H1 (cell line): ENCODE data around the gene JMJD1C. TPM values are rescaled to one million over a fixed set of nuclear protein-coding genes. Genes with fewer than 3 reads are reported as not detected.

ENCODE experiments used
- CTCF ChIA-PET: fragments of 300-600 bp; sonication (Branson Sonifier 250); formaldehyde crosslinking; loops from one replicate; lab custom pipeline; 2021; ENCODE audit not compliant: partially characterized antibody; lab: Charles Lee
- POLR2A ChIA-PET: fragments of 300-600 bp; sonication (Branson Sonifier 250); formaldehyde crosslinking; loops from one replicate; lab custom pipeline; 2021; ENCODE audit warnings: inconsistent platforms; ENCODE audit not compliant: partially characterized antibody; lab: Charles Lee
- DNase-seq, 2 experiments: peaks; one replicate each; pipeline versions ENCODE4 v3.0.0 to v3.0.0-alpha.2; 2010 to 2022; ENCODE audit warnings: low spot score in 2 of 2, low read depth in 1 of 2, mixed read lengths in 1 of 2
- FAIRE-seq: peaks from 2 replicates; lab custom pipeline; 2011; peaks lifted over from hg19 to GRCh38; lab: Jason Lieb, UNC
- H2AFZ ChIP-seq: 2 replicates; pipeline ENCODE4 v1.8.1; 2012; ENCODE audit warnings: low read length, inconsistent platforms
- H2AK5ac ChIP-seq: 2 replicates; pipeline ENCODE4 v1.6.1; 2013; ENCODE audit warnings: low read depth, low read length
- H2BK120ac ChIP-seq: replicated peaks from 2 replicates; pipeline ENCODE3; 2013; ENCODE audit warnings: low read depth, low read length, inconsistent platforms
- H2BK12ac ChIP-seq: 2 replicates; pipeline ENCODE4 v1.6.1; 2013; ENCODE audit warnings: low read depth, low read length
- H2BK15ac ChIP-seq: 2 replicates; pipeline ENCODE4 v1.6.1; 2013; ENCODE audit warnings: low read length
- H2BK20ac ChIP-seq: 2 replicates; pipeline ENCODE4 v1.6.1; 2013; ENCODE audit warnings: low read length
- H2BK5ac ChIP-seq: 2 replicates; pipeline ENCODE4 v1.6.1; 2013; ENCODE audit warnings: low read depth, low read length
- H3K14ac ChIP-seq: 2 replicates; pipeline ENCODE4 v1.6.1; 2013; ENCODE audit warnings: inconsistent platforms; ENCODE audit not compliant: insufficient read length
- H3K18ac ChIP-seq: 2 replicates; pipeline ENCODE4 v1.6.1; 2013; ENCODE audit warnings: low read length; ENCODE audit errors: extremely low read depth
- H3K23ac ChIP-seq: 2 replicates; pipeline ENCODE4 v1.6.1; 2013; ENCODE audit warnings: inconsistent platforms; ENCODE audit not compliant: insufficient read length
- H3K23me2 ChIP-seq: 2 replicates; pipeline ENCODE4 v1.6.1; 2013; ENCODE audit warnings: low read depth, low read length
- H3K27ac ChIP-seq: 2 replicates; pipeline ENCODE4 v1.6.1; 2011; ENCODE audit warnings: low read depth, low read length, inconsistent platforms
- H3K27me3 ChIP-seq, 4 experiments: replicated peaks in 1 of 4; 1 replicate in 1 of 4; 2 replicates in 3 of 4; pipeline versions ENCODE4 v1.6.1 to v1.8.1; 2011 to 2013; ENCODE audit warnings: low read length in 3 of 4, mild to moderate bottlenecking in 3 of 4, inconsistent platforms in 2 of 4, mixed read lengths in 2 of 4, moderate library complexity in 1 of 4; ENCODE audit not compliant: control insufficient read depth in 3 of 4, insufficient read depth in 3 of 4; ENCODE audit errors: extremely low read depth in 1 of 4
- H3K36me3 ChIP-seq, 4 experiments: 2 replicates each; pipeline versions ENCODE4 v1.6.1 to v1.8.1; 2011 to 2013; ENCODE audit warnings: mild to moderate bottlenecking in 4 of 4, low read length in 3 of 4, moderate library complexity in 2 of 4, control low read depth in 1 of 4, inconsistent platforms in 1 of 4; ENCODE audit not compliant: insufficient read depth in 4 of 4, control insufficient read depth in 2 of 4
- H3K4ac ChIP-seq: replicated peaks from 2 replicates; pipeline ENCODE3; 2013; ENCODE audit warnings: low read length, low read depth, mixed read lengths, inconsistent platforms; ENCODE audit not compliant: insufficient read length
- H3K4me1 ChIP-seq, 4 experiments: replicated peaks in 1 of 4; 1 replicate in 1 of 4; 2 replicates in 3 of 4; pipeline versions ENCODE4 v1.6.1 to v1.8.1; 2011 to 2013; ENCODE audit warnings: low read length in 3 of 4, inconsistent platforms in 2 of 4, mixed read lengths in 1 of 4; ENCODE audit not compliant: insufficient read depth in 4 of 4, control insufficient read depth in 3 of 4
- H3K4me2 ChIP-seq, 2 experiments: 2 replicates each; pipeline versions ENCODE4 v1.6.1 to v1.8.1; 2011 to 2013; ENCODE audit warnings: low read depth in 2 of 2, low read length in 2 of 2, control low read depth in 1 of 2, inconsistent platforms in 1 of 2, mild to moderate bottlenecking in 1 of 2; ENCODE audit not compliant: insufficient read depth in 1 of 2
- H3K4me3 ChIP-seq, 4 experiments: fragments of 200-600, 300-600 bp in 1 of 4; sonication (generic), shearing (Covaris generic), sonication (Bioruptor Twin) in 1 of 4; 2 replicates each; pipeline versions ENCODE4 v1.5.1 to v1.8.1; 2011 to 2016; ENCODE audit warnings: low read length in 4 of 4, low read depth in 3 of 4, control low read depth in 2 of 4, inconsistent platforms in 2 of 4, mild to moderate bottlenecking in 2 of 4, mixed read lengths in 1 of 4, moderate library complexity in 1 of 4; ENCODE audit not compliant: insufficient read depth in 2 of 4; ENCODE audit errors: extremely low read depth in 1 of 4
- H3K56ac ChIP-seq: replicated peaks from 2 replicates; pipeline ENCODE3; 2013; ENCODE audit warnings: low read depth, mild to moderate bottlenecking, mixed read lengths, low read length, inconsistent platforms; ENCODE audit not compliant: insufficient read length
- H3K79me1 ChIP-seq: 2 replicates; pipeline ENCODE4 v1.6.1; 2013; ENCODE audit warnings: low read depth, low read length, control low read depth
- H3K79me2 ChIP-seq, 2 experiments: 2 replicates each; pipeline versions ENCODE4 v1.6.1 to v1.8.1; 2012 to 2013; ENCODE audit warnings: low read length in 2 of 2, mild to moderate bottlenecking in 2 of 2, inconsistent platforms in 1 of 2; ENCODE audit not compliant: insufficient read depth in 2 of 2, control insufficient read depth in 1 of 2
- H3K9ac ChIP-seq, 4 experiments: replicated peaks in 1 of 4; 1 replicate in 1 of 4; 2 replicates in 3 of 4; pipeline versions ENCODE4 v1.6.1 to v1.8.1; 2011 to 2013; ENCODE audit warnings: low read depth in 3 of 4, low read length in 3 of 4, control low read depth in 2 of 4, mild to moderate bottlenecking in 2 of 4, moderate library complexity in 2 of 4, inconsistent platforms in 1 of 4; ENCODE audit errors: extremely low read depth in 1 of 4
- H3K9me3 ChIP-seq, 2 experiments: 2 replicates each; pipeline versions ENCODE4 v1.6.1 to v1.8.1; 2012 to 2013; ENCODE audit warnings: mild to moderate bottlenecking in 2 of 2, moderate library complexity in 2 of 2, control low read depth in 1 of 2, inconsistent platforms in 1 of 2, low read depth in 1 of 2, low read length in 1 of 2, mixed read lengths in 1 of 2; ENCODE audit not compliant: insufficient read depth in 2 of 2
- H4K20me1 ChIP-seq, 2 experiments: replicated peaks in 1 of 2; 2 replicates each; pipeline versions ENCODE3 to v1.8.1; 2011 to 2013; ENCODE audit warnings: inconsistent platforms in 2 of 2, low read length in 2 of 2, mild to moderate bottlenecking in 1 of 2; ENCODE audit not compliant: insufficient read depth in 2 of 2, control insufficient read depth in 1 of 2
- H4K5ac ChIP-seq: 2 replicates; pipeline ENCODE4 v1.6.1; 2013; ENCODE audit warnings: low read length, low read depth, mixed read lengths, inconsistent platforms; ENCODE audit not compliant: insufficient read length
- H4K8ac ChIP-seq: 2 replicates; pipeline ENCODE4 v1.8.0; 2013; ENCODE audit warnings: mild to moderate bottlenecking, moderate library complexity, low read length, inconsistent platforms; ENCODE audit not compliant: insufficient read depth; ENCODE audit errors: extremely low read depth
- H4K91ac ChIP-seq: replicated peaks from 2 replicates; pipeline ENCODE3; 2013; ENCODE audit warnings: low read length, mixed read lengths, inconsistent platforms; ENCODE audit not compliant: insufficient read length
- ASH2L ChIP-seq: fragments of 200-600, 300-600 bp; sonication (generic); IDR thresholded peaks from one replicate; pipeline ENCODE4 v1.7.1; 2017; ENCODE audit warnings: low read length
- BACH1 ChIP-seq: IDR thresholded peaks from 2 replicates; pipeline ENCODE4 v1.6.1; 2012; ENCODE audit warnings: low read length, improper control_type of control experiment
- BCL11A ChIP-seq, 2 experiments: IDR thresholded peaks; one replicate each; pipeline ENCODE4 v1.6.1; 2011; ENCODE audit warnings: low read depth in 2 of 2, low read length in 2 of 2, mild to moderate bottlenecking in 2 of 2
- CBX8 ChIP-seq: fragments of 300-800, 300-1000 bp; sonication (generic); IDR thresholded peaks from 2 replicates; pipeline ENCODE4 v1.7.1; 2016; ENCODE audit warnings: low read depth, low read length, borderline replicate concordance
- EP300 ChIP-seq, 2 experiments: IDR thresholded peaks; 1 replicate in 1 of 2; 2 replicates in 1 of 2; pipeline ENCODE4 v1.6.1; 2011 to 2012; ENCODE audit warnings: low read depth in 2 of 2, low read length in 2 of 2, mild to moderate bottlenecking in 2 of 2, borderline replicate concordance in 1 of 2, inconsistent platforms in 1 of 2, moderate library complexity in 1 of 2
- EZH2 ChIP-seq: fragments of 200-600 bp; sonication (generic); IDR thresholded peaks from 2 replicates; pipeline ENCODE4 v1.7.1; 2012; ENCODE audit warnings: low read depth, mild to moderate bottlenecking, moderate library complexity, low read length, inconsistent platforms; ENCODE audit not compliant: severe bottlenecking
- JUND ChIP-seq: IDR thresholded peaks from 2 replicates; pipeline ENCODE4 v1.6.1; 2011; ENCODE audit warnings: mild to moderate bottlenecking, improper control_type of control experiment, low read length
- MAFK ChIP-seq: IDR thresholded peaks from 2 replicates; pipeline ENCODE4 v1.6.1; 2012; ENCODE audit warnings: low read depth, mild to moderate bottlenecking, improper control_type of control experiment, low read length
- NRF1 ChIP-seq: IDR thresholded peaks from 2 replicates; pipeline ENCODE4 v1.6.1; 2011; ENCODE audit warnings: mild to moderate bottlenecking, low read depth, low read length, improper control_type of control experiment
- POLR2AphosphoS5 ChIP-seq: IDR thresholded peaks from 2 replicates; pipeline ENCODE4 v1.6.1; 2011; ENCODE audit warnings: low read depth, low read length
- SIN3A ChIP-seq, 2 experiments: IDR thresholded peaks in 1 of 2; conservative IDR thresholded peaks in 1 of 2; 2 replicates each; pipeline ENCODE4 v1.6.1; 2011 to 2012; ENCODE audit warnings: low read length in 2 of 2, improper control_type of control experiment in 1 of 2, low read depth in 1 of 2, mild to moderate bottlenecking in 1 of 2
- SP1 ChIP-seq: IDR thresholded peaks from 2 replicates; pipeline ENCODE4 v1.6.1; 2011; ENCODE audit warnings: low read depth, low read length
- SP4 ChIP-seq: IDR thresholded peaks from 2 replicates; pipeline ENCODE4 v1.6.1; 2012; ENCODE audit warnings: low read length, inconsistent platforms
- SRF ChIP-seq: IDR thresholded peaks from 2 replicates; pipeline ENCODE4 v1.6.1; 2011; ENCODE audit warnings: mild to moderate bottlenecking, low read depth, low read length, moderate library complexity
- YY1 ChIP-seq: IDR thresholded peaks from 2 replicates; pipeline ENCODE4 v1.6.1; 2011; ENCODE audit warnings: low read depth, mild to moderate bottlenecking, low read length
- WGBS, 2 experiments: shearing (Covaris generic) in 1 of 2; methylation state at CpG; one replicate each; pipeline versions ENCODE4 v1.1.6 to v1.1.7; 2013 to 2015; ENCODE audit warnings: low lambda C conversion rate in 2 of 2, mixed read lengths in 2 of 2, inconsistent platforms in 1 of 2, low coverage in 1 of 2, missing lambda C conversion rate in 1 of 2; ENCODE audit not compliant: insufficient replicate concordance in 2 of 2, insufficient coverage in 1 of 2, insufficient read length in 1 of 2; ENCODE audit errors: extremely low coverage in 1 of 2, missing lambda C conversion rate in 1 of 2; 5-methylcytosine and 5-hydroxymethylcytosine counted together
- polyA plus RNA-seq, 7 experiments: library from polyadenylated mRNA; depleted of rRNA in 3 of 7; stranded (reverse) in 5 of 7; unstranded in 2 of 7; fragments of >200 nt in 5 of 7; fragments of 200-250 nt in 2 of 7; gene quantifications; 1 replicate in 5 of 7; 2 replicates in 1 of 7; 4 replicates in 1 of 7; pipeline versions ENCODE4 v1.2.1 to v1.2.3, GENCODE V29; 2011 to 2013; ENCODE audit warnings: missing spikeins in 2 of 7, mixed read lengths in 2 of 7
- total RNA-seq: library from RNA; stranded (reverse); fragmentation: NEBNext Ultra II Directional; extraction: Animal tissue kit (Norgen Biotek cat#: 25700); gene quantifications from 2 replicates; pipeline ENCODE4 v1.2.1, GENCODE V29; 2021

JMJD1C gene
- total and polyA plus RNA-seq, 2 of the 8 experiments (the other 6 are each of a cell fraction or from before 2014, with no cell fraction given) = 54.5 to 210 TPM

DNA sequence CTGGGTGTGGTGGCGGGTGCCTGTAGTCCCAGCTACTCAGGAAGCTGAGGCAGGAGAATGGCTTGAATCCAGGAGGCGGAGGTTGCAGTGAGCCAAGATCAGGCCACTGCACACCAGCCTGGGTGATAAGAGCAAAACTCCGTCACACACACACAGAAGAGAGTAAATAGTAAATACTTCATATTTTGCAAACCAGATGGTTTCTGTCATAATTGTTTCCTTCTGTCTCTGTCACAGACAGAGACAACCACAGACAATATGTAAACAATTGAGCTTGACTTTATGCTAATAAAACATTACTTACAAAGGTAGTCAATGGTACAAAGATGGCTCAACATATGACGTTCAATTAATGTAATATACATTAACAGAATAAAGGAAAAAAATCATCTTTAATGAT, 83.7 kb downstream of the JMJD1C start:
- Histone ChIP-seq H2BK12ac (no peak overlapping the region), H2AK5ac (no peak overlapping the region), H3K79me2 (peaks cover 0 to 58% of the 10 kb centered on the region in 2 experiments; a peak in 3 of 4 replicates), H4K20me1 (peaks cover 0 to 8% of the 10 kb centered on the region in 2 experiments), H3K56ac (no peak overlapping the region), H3K4me1 (no peaks in the 10 kb centered on the region; a peak in 1 of 7 replicates), H3K4ac (no peak overlapping the region), H3K27me3 (no peaks in the 10 kb centered on the region), H4K91ac (no peak overlapping the region), H3K79me1 (peaks cover 16% of the 10 kb centered on the region), H3K18ac (no peak overlapping the region), H2BK20ac (no peak overlapping the region), H3K23ac (no peak overlapping the region), H3K4me2 (no peak overlapping the region), H2AFZ (no peak overlapping the region), H3K9me3 (no peaks in the 10 kb centered on the region), H2BK120ac (no peak overlapping the region), H3K36me3 (peaks cover 0 to 11% (median 3%) of the 10 kb centered on the region in 4 experiments; a peak in 4 of 8 replicates), H3K14ac (no peak overlapping the region), H3K27ac (no peak overlapping the region), H4K5ac (no peak overlapping the region), H4K8ac (no peak overlapping the region), H3K23me2 (no peaks in the 10 kb centered on the region), H2BK5ac (no peak overlapping the region), H3K4me3 (no peak overlapping the region), H3K9ac (no peak overlapping the region), H2BK15ac (no peak overlapping the region)
- DNase-seq = no peak
- WGBS, 2 experiments = 90% methylated on average over 4 of the region's 4 CpGs; no CpG with 5 or more reads in 1 of the 2 experiments
- CTCF ChIA-PET = interaction anchor here (1.5 kb wide), 1 partner anchor 338 kb away, joined by 4 read pairs; no protein-coding TSS in a partner anchor
- POLR2A ChIA-PET = interaction anchor here (1.4 kb wide), 1 partner anchor 114 kb away, joined by 3 read pairs; no protein-coding TSS in a partner anchor
- FAIRE-seq = no peak
- TF ChIP-seq CBX8 (no peak), YY1 (no peak), ASH2L (no peak), BACH1 (no peak), JUND (no peak), BCL11A (IDR thresholded peaks at IDR 0.05; ENCODE audit: low read depth in 2 of 2, low read length in 2 of 2) (no peak), EZH2 (no peak), SP1 (no peak), SP4 (no peak), SRF (no peak), EP300 (IDR thresholded peaks at IDR 0.05; ENCODE audit: borderline replicate concordance in 1 of 2, low read depth in 2 of 2, low read length in 2 of 2) (no peak), POLR2AphosphoS5 (no peak), SIN3A (conservative IDR thresholded peaks at IDR 0.05 in 1 of 2, IDR thresholded peaks at IDR 0.05 in 1 of 2; ENCODE audit: low read depth in 1 of 2, low read length in 2 of 2) (no peak), MAFK (no peak), NRF1 (no peak)
